Epithelial cell of esophagus (primary cell): ENCODE results near the gene GALNTL6.

Experiments used
- DNase-seq: peaks from one replicate; pipeline ENCODE4 v3.0.0; 2010; ENCODE audit warnings: low read depth
- H3K4me3 ChIP-seq: 2 replicates; pipeline ENCODE4 v1.5.1; 2011; ENCODE audit warnings: mild to moderate bottlenecking, low read length, control low read depth
- CTCF ChIP-seq: IDR thresholded peaks from 2 replicates; pipeline ENCODE4 v1.5.1; 2011; ENCODE audit warnings: low read depth, mild to moderate bottlenecking, low read length, control low read depth, inconsistent platforms; ENCODE audit not compliant: insufficient read depth; ENCODE audit errors: missing control alignments

GALNTL6 gene

GRCh38 chr4:172232966-172233365 is 419.8 kb downstream of the GALNTL6 start:
- no peak overlapping the region for H3K4me3 ChIP-seq
- peak; percentile 1 for DNase-seq
- no peak for TF ChIP-seq CTCF

GRCh38 chr4:172243551-172243950 is 430.3 kb downstream of the GALNTL6 start:
- no peak for DNase-seq
- H3K4me3 ChIP-seq: no peak overlapping the region
- TF ChIP-seq CTCF: no peak

GRCh38 chr4:172245516-172245915 is 432.3 kb downstream of the GALNTL6 start:
- no peak for DNase-seq
- TF ChIP-seq CTCF: no peak
- H3K4me3 ChIP-seq: no peak overlapping the region

GRCh38 chr4:172253409-172253808 is 440.2 kb downstream of the GALNTL6 start:
- no peak overlapping the region for H3K4me3 ChIP-seq
- no peak for TF ChIP-seq CTCF
- DNase-seq: no peak

GRCh38 chr4:172256820-172257219 is 443.6 kb downstream of the GALNTL6 start:
- H3K4me3 ChIP-seq: no peak overlapping the region

GRCh38 chr4:172270397-172270796 is 457.2 kb downstream of the GALNTL6 start:
- no peak overlapping the region for H3K4me3 ChIP-seq
- TF ChIP-seq CTCF: no peak
- DNase-seq: peak; percentile 63

More at GRCh38 chr4:172256820-172257219, 443.6 kb downstream of the GALNTL6 start:
- no peak for TF ChIP-seq CTCF
- no peak for DNase-seq

GRCh38 chr4:172287117-172287516 is 473.9 kb downstream of the GALNTL6 start:
- DNase-seq: no peak
- no peak overlapping the region for H3K4me3 ChIP-seq
- TF ChIP-seq CTCF: no peak
